SU-DHL-6 (cell line): ENCODE results near the gene CH25H.

Source experiments
- H2AFZ ChIP-seq: fragments of 200-600 bp; sonication (generic); 2 replicates; pipeline ENCODE4 v1.6.1; 2014; ENCODE audit warnings: low read depth, mild to moderate bottlenecking, moderate library complexity, mixed read lengths, antibody characterized with exemption, low read length; ENCODE audit not compliant: severe bottlenecking
- H3F3A ChIP-seq: fragments of 200-600 bp; shearing (Covaris generic); 2 replicates; pipeline ENCODE4 v1.6.0; 2016; ENCODE audit warnings: antibody characterized with exemption, mild to moderate bottlenecking; ENCODE audit not compliant: insufficient read depth
- H3K27ac ChIP-seq: fragments of 200-600 bp; sonication (generic); 2 replicates; pipeline ENCODE4 v1.5.1; 2016; ENCODE audit warnings: low read depth, mild to moderate bottlenecking, low read length, moderate library complexity, mixed read lengths
- H3K27me3 ChIP-seq: fragments of 200-600 bp; sonication (generic), shearing (Covaris generic); 2 replicates; pipeline ENCODE4 v1.6.0; 2014; ENCODE audit warnings: mild to moderate bottlenecking, low read length
- H3K36me3 ChIP-seq: fragments of 200-600 bp; sonication (generic); 2 replicates; pipeline ENCODE4 v1.6.1; 2014; ENCODE audit warnings: mild to moderate bottlenecking, low read length, mixed read lengths
- H3K4me2 ChIP-seq: fragments of 300-600, 200-600 bp; shearing (Covaris generic), sonication (generic); 2 replicates; pipeline ENCODE4 v1.6.0; 2014; ENCODE audit warnings: low read length, low read depth, mild to moderate bottlenecking; ENCODE audit not compliant: poor library complexity, severe bottlenecking
- H3K4me3 ChIP-seq: fragments of 200-600 bp; sonication (generic); 2 replicates; pipeline ENCODE4 v1.5.1; 2014; ENCODE audit warnings: antibody characterized with exemption, low read length, mild to moderate bottlenecking, mixed read lengths; ENCODE audit not compliant: insufficient read depth, poor library complexity, severe bottlenecking
- H3K79me2 ChIP-seq: fragments of 200-600 bp; sonication (generic); 2 replicates; pipeline ENCODE4 v1.6.1; 2014; ENCODE audit warnings: mild to moderate bottlenecking, low read length, moderate library complexity; ENCODE audit not compliant: insufficient read depth
- H3K9ac ChIP-seq: fragments of 200-600 bp; sonication (generic); 2 replicates; pipeline ENCODE4 v1.7.0; 2014; ENCODE audit warnings: mild to moderate bottlenecking, low read length
- H3K9me2 ChIP-seq: fragments of 200-600 bp; sonication (generic); replicated peaks from 2 replicates; pipeline ENCODE4 v1.6.1; 2014; ENCODE audit warnings: low read length; ENCODE audit not compliant: insufficient read depth
- H3K9me3 ChIP-seq: fragments of 200-600 bp; sonication (generic); 2 replicates; pipeline ENCODE4 v1.6.1; 2014; ENCODE audit warnings: low read length, mixed read lengths; ENCODE audit not compliant: insufficient read depth
- H4K20me1 ChIP-seq: fragments of 200-600 bp; sonication (generic); 2 replicates; pipeline ENCODE4 v1.6.1; 2014; ENCODE audit warnings: low read depth, mild to moderate bottlenecking, antibody characterized with exemption, low read length, moderate library complexity, mixed read lengths
- CTCF ChIP-seq: fragments of 200-600 bp; sonication (generic); IDR thresholded peaks from one replicate; pipeline ENCODE4 v1.5.1; 2017; ENCODE audit warnings: antibody characterized with exemption, mild to moderate bottlenecking, low read length, moderate library complexity; ENCODE audit not compliant: insufficient read depth, poor library complexity, severe bottlenecking
- EZH2phosphoT487 ChIP-seq: fragments of 200-600 bp; sonication (generic), shearing (Covaris generic); conservative IDR thresholded peaks from 2 replicates; pipeline ENCODE4 v1.6.1; 2018; ENCODE audit warnings: mild to moderate bottlenecking, antibody characterized with exemption, low read length, moderate library complexity, mixed read lengths

Gene CH25H

GRCh38 chr10:89242345-89242684, 35.2 kb upstream of the CH25H start:
- no peaks in the 10 kb centered on the region for H3K9me3 ChIP-seq
- no peaks in the 10 kb centered on the region for H3K9me2 ChIP-seq
- TF ChIP-seq EZH2phosphoT487, result no peak
- no peak for TF ChIP-seq CTCF
- H3K9ac ChIP-seq, result no peak overlapping the region
- H3K27ac ChIP-seq, result no peak overlapping the region
- no peaks in the 10 kb centered on the region for H4K20me1 ChIP-seq
- peaks cover 6% of the 10 kb centered on the region; the same call in 1 of the 2 replicates for H3F3A ChIP-seq
- H3K36me3 ChIP-seq, result no peaks in the 10 kb centered on the region
- H3K79me2 ChIP-seq, result no peaks in the 10 kb centered on the region
- no peaks in the 10 kb centered on the region for H3K27me3 ChIP-seq
- H2AFZ ChIP-seq, result no peak overlapping the region
- H3K4me3 ChIP-seq, result no peak overlapping the region
- H3K4me2 ChIP-seq, result no peak overlapping the region

GRCh38 chr10:89241486-89242344, 34.6 kb upstream of the CH25H start:
- Histone ChIP-seq H3K36me3 (no peaks in the 10 kb centered on the region), H2AFZ (no peak overlapping the region), H3K9ac (no peak overlapping the region), H3K9me3 (no peaks in the 10 kb centered on the region), H3K4me3 (no peak overlapping the region), H3K27ac (no peak overlapping the region), H3K9me2 (no peaks in the 10 kb centered on the region), H3K4me2 (no peak overlapping the region), H3F3A (peaks cover 6% of the 10 kb centered on the region; the same call in 1 of the 2 replicates), H3K79me2 (no peaks in the 10 kb centered on the region), H3K27me3 (no peaks in the 10 kb centered on the region), H4K20me1 (no peaks in the 10 kb centered on the region)
- TF ChIP-seq EZH2phosphoT487, result no peak
- no peak for TF ChIP-seq CTCF

- H3K9ac ChIP-seq, result no peak overlapping the region
- no peaks in the 10 kb centered on the region for H3K9me3 ChIP-seq
- no peaks in the 10 kb centered on the region for H3K27me3 ChIP-seq
- no peaks in the 10 kb centered on the region for H4K20me1 ChIP-seq
- no peak for TF ChIP-seq CTCF
- no peak for TF ChIP-seq EZH2phosphoT487
- H3K9me2 ChIP-seq, result no peaks in the 10 kb centered on the region
- no peak overlapping the region for H3K4me3 ChIP-seq
- no peaks in the 10 kb centered on the region for H3K79me2 ChIP-seq
- H3F3A ChIP-seq, result peaks cover 6% of the 10 kb centered on the region; the same call in 1 of the 2 replicates
- H3K4me2 ChIP-seq, result no peak overlapping the region
- H3K36me3 ChIP-seq, result no peaks in the 10 kb centered on the region
- no peak overlapping the region for H2AFZ ChIP-seq
- no peak overlapping the region for H3K27ac ChIP-seq
Measured at GRCh38 chr10:89241026-89241425, 33.9 kb upstream of the CH25H start.
